ENCODE results near the gene ART5.
"Not testable (repeated sequence)": the region's sequence is repeated elsewhere in the genome, so short reads cannot be mapped to it uniquely, and the experiment has no call there.

DNA sequence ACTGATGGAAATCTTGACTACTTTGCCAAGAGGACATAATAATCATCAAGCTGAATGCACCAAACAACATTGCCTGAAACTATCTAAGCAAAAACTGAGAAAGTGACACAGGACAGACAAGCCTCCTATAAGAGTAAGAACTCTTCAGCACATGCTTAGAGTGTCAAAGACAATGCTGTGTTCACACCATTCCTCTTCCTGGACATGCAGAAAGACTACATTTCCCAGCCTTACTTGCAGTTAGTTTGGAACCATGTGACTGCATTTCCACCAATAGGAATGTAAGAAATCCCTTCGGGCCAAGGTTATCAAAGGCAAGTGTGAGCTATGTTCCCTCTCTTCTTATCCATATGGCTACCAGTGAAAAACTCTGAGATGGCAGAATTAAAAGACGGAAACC lies 51.6 kb downstream of the ART5 start:
- not testable (repeated sequence) for TF ChIP-seq CTCF, POLR2A, POLR2AphosphoS5 (IDR thresholded peaks at IDR 0.05)
